Measurements from ENCODE around the gene DNMT3A. TPM values are rescaled to one million over a fixed set of nuclear protein-coding genes. Genes with fewer than 3 reads are reported as not detected.

Gene DNMT3A
- total and polyA plus RNA-seq, 2 of the 8 experiments (the other 6 are each of a cell fraction or from before 2014, with no cell fraction given): 33.6 to 178 TPM

DNA sequence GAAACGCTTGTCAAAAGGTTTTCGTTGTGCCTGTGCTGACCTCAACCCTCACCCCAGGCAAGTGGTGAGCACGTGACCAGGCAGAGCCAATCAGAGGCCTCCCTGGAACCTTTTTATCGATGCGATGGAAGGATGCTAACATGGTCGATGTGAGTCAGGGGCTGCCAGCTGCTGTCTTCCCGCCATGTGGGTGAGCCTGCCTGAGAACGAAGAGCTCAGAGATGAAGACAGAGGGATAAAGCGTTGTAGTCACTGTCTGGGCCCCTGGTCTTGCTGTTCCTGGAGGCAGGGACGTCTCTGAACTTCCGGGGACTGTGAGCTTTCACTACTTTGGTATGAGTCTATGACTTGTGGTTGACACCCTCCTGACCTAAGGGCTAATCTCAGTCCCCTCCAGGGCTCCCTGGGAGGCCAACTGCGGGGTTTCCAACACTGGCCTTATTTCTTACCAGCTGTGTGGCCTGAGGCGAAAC is 18.6 kb downstream of the DNMT3A start:
- Histone ChIP-seq H2BK12ac (ENCODE audit: low read depth, low read length) (no peak overlapping the region), H3K27ac (ENCODE audit: low read depth, low read length) (no peak overlapping the region), H3K36me3 (ENCODE audit: control insufficient read depth in 2 of 4, insufficient read depth in 4 of 4, low read length in 3 of 4) (no peaks in the 10 kb centered on the region), H3K56ac (replicated peaks; ENCODE audit: insufficient read length, low read depth, low read length) (no peak overlapping the region), H2BK120ac (replicated peaks; ENCODE audit: low read depth, low read length) (no peak overlapping the region), H3K9ac (replicated peaks in 1 of 4; ENCODE audit: extremely low read depth in 1 of 4, low read depth in 3 of 4, low read length in 3 of 4) (no peak overlapping the region), H3K4me3 (ENCODE audit: extremely low read depth in 1 of 4, insufficient read depth in 2 of 4, low read depth in 3 of 4, low read length in 4 of 4) (no peak overlapping the region), H3K4me2 (ENCODE audit: insufficient read depth in 1 of 2, low read depth in 2 of 2, low read length in 2 of 2) (peak overlapping the region in 1 of 2 experiments; percentile 17; a peak in 1 of 4 replicates), H2AK5ac (ENCODE audit: low read depth, low read length) (no peak overlapping the region), H4K5ac (ENCODE audit: insufficient read length, low read depth, low read length) (no peak overlapping the region), H2BK15ac (ENCODE audit: low read length) (no peak overlapping the region; the same call in 1 of the 2 replicates), H4K20me1 (replicated peaks in 1 of 2; ENCODE audit: control insufficient read depth in 1 of 2, insufficient read depth in 2 of 2, low read length in 2 of 2) (no peaks in the 10 kb centered on the region), H3K27me3 (replicated peaks in 1 of 4; ENCODE audit: control insufficient read depth in 3 of 4, extremely low read depth in 1 of 4, insufficient read depth in 3 of 4, low read length in 3 of 4) (no peaks in the 10 kb centered on the region; a peak in 1 of 7 replicates), H3K79me2 (ENCODE audit: control insufficient read depth in 1 of 2, insufficient read depth in 2 of 2, low read length in 2 of 2) (no peaks in the 10 kb centered on the region), H3K9me3 (ENCODE audit: insufficient read depth in 2 of 2, low read depth in 1 of 2, low read length in 1 of 2) (peaks cover 0 to 6% of the 10 kb centered on the region in 2 experiments; a peak in 2 of 4 replicates), H3K79me1 (ENCODE audit: low read depth, low read length) (no peaks in the 10 kb centered on the region; the same call in 1 of the 2 replicates), H3K14ac (ENCODE audit: insufficient read length) (no peak overlapping the region), H4K8ac (ENCODE audit: extremely low read depth, insufficient read depth, low read length) (no peak overlapping the region; the same call in 1 of the 2 replicates), H2BK5ac (ENCODE audit: low read depth, low read length) (no peak overlapping the region), H3K4me1 (replicated peaks in 1 of 4; ENCODE audit: control insufficient read depth in 3 of 4, insufficient read depth in 4 of 4, low read length in 3 of 4) (peaks cover 3 to 6% (median 4%) of the 10 kb centered on the region in 4 experiments; a peak in 6 of 7 replicates), H3K23ac (ENCODE audit: insufficient read length) (no peak overlapping the region), H2AFZ (ENCODE audit: low read length) (no peak overlapping the region), H3K23me2 (ENCODE audit: low read depth, low read length) (no peaks in the 10 kb centered on the region), H3K18ac (ENCODE audit: extremely low read depth, low read length) (no peak overlapping the region), H2BK20ac (ENCODE audit: low read length) (no peak overlapping the region), H4K91ac (replicated peaks; ENCODE audit: insufficient read length, low read length) (no peak overlapping the region), H3K4ac (replicated peaks; ENCODE audit: insufficient read length, low read depth, low read length) (no peak overlapping the region)
- TF ChIP-seq, protein P1, sequence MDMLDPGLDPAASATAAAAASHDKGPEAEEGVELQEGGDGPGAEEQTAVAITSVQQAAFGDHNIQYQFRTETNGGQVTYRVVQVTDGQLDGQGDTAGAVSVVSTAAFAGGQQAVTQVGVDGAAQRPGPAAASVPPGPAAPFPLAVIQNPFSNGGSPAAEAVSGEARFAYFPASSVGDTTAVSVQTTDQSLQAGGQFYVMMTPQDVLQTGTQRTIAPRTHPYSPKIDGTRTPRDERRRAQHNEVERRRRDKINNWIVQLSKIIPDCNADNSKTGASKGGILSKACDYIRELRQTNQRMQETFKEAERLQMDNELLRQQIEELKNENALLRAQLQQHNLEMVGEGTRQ (IDR thresholded peaks at IDR 0.05; ENCODE audit: low read length): peak; percentile 91
- 0 out of 2 replicates have a peak, but pooled peaks have one; percentile 59 for TF ChIP-seq CHD2 (IDR thresholded peaks at IDR 0.05; ENCODE audit: low read length)
- TF ChIP-seq, protein P2, sequence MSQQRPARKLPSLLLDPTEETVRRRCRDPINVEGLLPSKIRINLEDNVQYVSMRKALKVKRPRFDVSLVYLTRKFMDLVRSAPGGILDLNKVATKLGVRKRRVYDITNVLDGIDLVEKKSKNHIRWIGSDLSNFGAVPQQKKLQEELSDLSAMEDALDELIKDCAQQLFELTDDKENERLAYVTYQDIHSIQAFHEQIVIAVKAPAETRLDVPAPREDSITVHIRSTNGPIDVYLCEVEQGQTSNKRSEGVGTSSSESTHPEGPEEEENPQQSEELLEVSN (IDR thresholded peaks at IDR 0.05): peak; percentile 94
- TF ChIP-seq, protein P3, sequence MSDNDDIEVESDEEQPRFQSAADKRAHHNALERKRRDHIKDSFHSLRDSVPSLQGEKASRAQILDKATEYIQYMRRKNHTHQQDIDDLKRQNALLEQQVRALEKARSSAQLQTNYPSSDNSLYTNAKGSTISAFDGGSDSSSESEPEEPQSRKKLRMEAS (IDR thresholded peaks at IDR 0.05): peak; percentile 80; the same call in 1 of the 2 replicates
- no peak for TF ChIP-seq CBX8 (IDR thresholded peaks at IDR 0.05; ENCODE audit: borderline replicate concordance, low read depth, low read length)
- FAIRE-seq (peak; percentile 50), DNase-seq (ENCODE audit: low read depth in 1 of 2, low spot score in 2 of 2) (peak; percentile 39 to 85)
- WGBS, 2 experiments (ENCODE audit: extremely low coverage in 1 of 2, insufficient coverage in 1 of 2, insufficient read length in 1 of 2, insufficient replicate concordance in 2 of 2, low coverage in 1 of 2, low lambda C conversion rate in 2 of 2, missing lambda C conversion rate in 1 of 2): 72% methylated on average over 13 of the region's 13 CpGs; no CpG with 5 or more reads in 1 of the 2 experiments
- ChIA-PET POLR2A (ENCODE audit: partially characterized antibody) (interaction anchor here (0.9 to 1.7 kb wide), 6 partner anchors 8 to 94 kb away, joined by 3 to 6 read pairs (median 4); no protein-coding TSS in a partner anchor), CTCF (ENCODE audit: partially characterized antibody) (interaction anchor here (1.2 to 3.8 kb wide), 8 partner anchors 8 to 45 kb away, joined by 4 to 24 read pairs (median 6); no protein-coding TSS in a partner anchor)
